ENCODE results near the gene CD300A.
"Not testable (repeated sequence)": the region's sequence is repeated elsewhere in the genome, so short reads cannot be mapped to it uniquely, and the experiment has no call there.

The CD300A gene

DNA sequence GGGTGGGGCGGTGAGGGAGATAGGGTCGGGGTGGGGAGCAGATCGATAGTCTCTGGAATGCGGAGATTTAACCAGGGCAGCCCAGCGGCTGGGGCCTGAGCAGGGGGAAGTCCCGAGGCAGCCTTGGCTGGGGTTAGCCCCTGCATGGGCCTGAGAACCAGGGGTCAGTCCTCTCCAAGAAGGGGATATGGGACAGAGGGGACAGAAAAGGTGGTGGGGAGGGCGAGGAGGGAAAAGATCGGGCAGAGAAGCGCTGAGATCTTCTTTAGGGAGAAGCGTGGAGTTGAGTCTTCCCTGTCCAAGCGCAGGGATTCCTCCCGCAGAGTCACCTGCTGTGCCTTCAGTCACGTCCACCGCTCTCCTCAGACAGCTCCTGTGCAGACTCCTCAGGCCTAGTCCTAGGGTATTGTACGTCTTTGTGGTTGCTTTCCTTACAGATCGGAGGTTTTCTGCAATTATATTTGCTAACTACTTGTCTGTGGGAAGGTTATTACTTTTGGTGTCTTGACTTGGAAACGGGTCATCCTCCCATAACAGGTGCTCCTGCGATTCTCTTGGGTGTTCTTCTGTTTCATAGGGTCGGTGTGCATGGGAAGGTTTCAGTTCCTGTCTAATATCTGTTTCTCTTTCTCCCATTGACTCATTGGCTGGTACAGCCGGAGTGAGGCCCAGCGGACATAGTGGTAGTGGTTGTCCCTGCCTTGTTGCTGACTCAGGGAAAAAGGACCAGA lies 952 bp downstream of the CD300A start:
- no peak for DNase-seq
- TF ChIP-seq POLR2A (IDR thresholded peaks at IDR 0.05; ENCODE audit: low read length) (no peak), GATA1 (IDR thresholded peaks at IDR 0.05; ENCODE audit: low read depth, low read length) (no peak)

DNA sequence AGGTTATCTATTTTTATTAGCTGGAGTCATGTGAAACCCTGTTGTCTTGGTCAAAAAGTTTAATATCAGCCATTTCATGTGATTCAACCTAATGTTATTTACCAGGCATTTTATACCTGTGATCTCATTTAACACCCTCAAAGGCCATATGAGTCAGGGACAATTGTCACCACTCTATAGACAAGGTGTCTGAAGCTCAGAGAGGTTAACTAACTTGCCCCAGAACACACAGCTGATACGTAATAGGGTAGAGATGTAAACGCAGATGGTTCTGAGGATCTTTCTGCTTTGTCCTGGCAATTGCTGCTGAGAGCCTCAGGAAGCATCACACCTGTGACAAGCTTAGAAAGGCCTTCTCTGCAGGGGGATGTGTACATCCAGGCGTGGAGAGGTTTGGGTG lies 4.9 kb downstream of the CD300A start:
- no peak for TF ChIP-seq GATA1 (IDR thresholded peaks at IDR 0.05; ENCODE audit: low read depth, low read length)
- TF ChIP-seq POLR2A (IDR thresholded peaks at IDR 0.05; ENCODE audit: low read length) = no peak
- no peak for DNase-seq

DNA sequence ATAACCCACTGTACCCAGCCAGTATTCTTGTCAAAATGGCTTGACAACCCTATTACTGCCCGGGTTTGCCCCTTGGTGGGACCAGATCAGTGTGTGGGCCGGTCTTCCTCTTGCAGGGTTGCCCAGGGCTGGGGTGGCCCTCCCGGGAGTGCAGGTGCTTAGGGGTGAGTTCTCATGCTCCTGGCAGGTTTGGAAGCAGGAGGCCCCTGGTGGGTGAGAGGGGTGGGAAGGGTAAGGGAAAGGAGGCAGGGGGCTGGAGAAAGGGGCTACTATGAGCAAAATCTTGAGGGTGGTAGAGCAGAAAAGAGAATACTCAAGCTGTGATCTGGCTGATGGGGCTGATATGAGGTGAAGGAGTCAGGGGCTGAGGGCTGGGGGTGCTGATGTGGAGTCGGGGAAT lies 6.5 kb downstream of the CD300A start:
- DNase-seq = no peak
- TF ChIP-seq POLR2A (IDR thresholded peaks at IDR 0.05; ENCODE audit: low read length) = no peak

DNA sequence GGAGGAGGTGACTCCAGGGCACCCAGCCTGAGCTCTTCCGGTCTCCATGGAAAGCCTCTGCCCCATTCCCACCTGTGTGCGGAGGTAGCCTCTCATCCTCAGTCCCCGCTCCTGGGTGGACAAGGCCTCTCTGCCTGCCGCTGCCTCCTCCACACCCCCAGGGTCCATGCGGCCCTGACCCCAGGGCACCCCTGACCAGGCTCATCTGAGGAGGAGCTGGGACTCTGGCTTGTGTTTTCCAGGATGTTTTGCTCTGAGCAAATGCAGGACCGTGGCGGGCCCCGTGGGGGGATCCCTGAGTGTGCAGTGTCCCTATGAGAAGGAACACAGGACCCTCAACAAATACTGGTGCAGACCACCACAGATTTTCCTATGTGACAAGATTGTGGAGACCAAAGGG lies 6.9 kb downstream of the CD300A start:
- DNase-seq = no peak
- TF ChIP-seq GATA1 (IDR thresholded peaks at IDR 0.05; ENCODE audit: low read depth, low read length) = no peak
- TF ChIP-seq POLR2A (IDR thresholded peaks at IDR 0.05; ENCODE audit: low read length) = no peak

DNA sequence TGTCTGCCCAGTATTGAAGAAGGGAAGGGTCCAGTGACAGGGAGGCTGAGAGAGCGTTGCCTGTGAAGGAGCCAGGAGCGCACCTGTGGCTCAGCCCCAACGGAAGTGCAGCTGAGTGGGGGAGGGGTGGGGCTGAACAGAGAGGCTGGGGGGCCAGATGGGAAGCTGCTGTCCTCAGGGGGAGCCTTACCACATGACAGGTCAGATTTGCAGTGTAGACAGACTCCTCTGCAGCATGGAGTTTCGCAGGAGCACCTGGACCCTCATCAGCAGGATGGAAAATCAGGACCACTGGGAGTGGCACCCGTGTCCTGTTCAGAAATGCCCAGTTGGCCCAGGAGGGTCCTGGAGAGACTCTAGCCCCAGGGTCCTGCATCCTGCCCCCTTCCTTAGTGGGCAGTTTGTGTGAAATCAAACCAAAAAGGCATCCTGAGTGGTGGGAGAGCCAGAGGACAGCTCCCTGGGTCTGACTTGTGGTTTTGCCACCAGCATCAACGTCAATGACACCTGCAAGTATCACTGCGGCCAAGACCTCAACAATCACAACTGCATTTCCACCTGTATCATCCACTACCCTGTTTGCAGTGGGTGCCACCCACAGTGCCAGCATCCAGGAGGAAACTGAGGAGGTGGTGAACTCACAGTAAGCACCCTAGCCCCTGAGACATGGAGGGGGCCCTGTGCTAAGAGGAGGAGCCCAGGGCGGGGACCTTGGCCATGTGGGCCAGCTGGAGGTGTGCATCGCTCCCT lies 7.8 kb downstream of the CD300A start:
- no peak for DNase-seq
- TF ChIP-seq GATA1 (IDR thresholded peaks at IDR 0.05; ENCODE audit: low read depth, low read length) = no peak
- no peak for TF ChIP-seq POLR2A (IDR thresholded peaks at IDR 0.05; ENCODE audit: low read length)

DNA sequence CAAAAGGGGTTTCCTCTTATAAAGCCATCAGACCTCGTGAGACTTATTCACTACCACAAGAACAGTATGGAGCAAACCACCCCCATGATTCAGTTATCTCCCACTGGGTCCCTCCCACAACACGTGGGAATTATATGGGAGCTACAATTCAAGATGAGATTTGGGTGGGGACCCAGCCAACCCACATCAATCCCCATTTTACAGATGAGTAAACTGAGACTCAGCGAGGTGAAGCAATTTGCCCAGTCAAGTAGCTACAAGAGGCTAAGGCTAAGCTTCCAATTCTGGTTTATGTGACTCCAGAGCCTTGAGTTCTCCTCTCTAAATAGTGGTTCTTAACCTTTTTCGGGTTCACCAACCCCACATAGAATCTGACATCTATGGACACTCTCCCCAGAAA lies 8.8 kb downstream of the CD300A start:
- TF ChIP-seq POLR2A (IDR thresholded peaks at IDR 0.05; ENCODE audit: low read length) (no peak), GATA1 (IDR thresholded peaks at IDR 0.05; ENCODE audit: low read depth, low read length) (no peak)
- DNase-seq = no peak

DNA sequence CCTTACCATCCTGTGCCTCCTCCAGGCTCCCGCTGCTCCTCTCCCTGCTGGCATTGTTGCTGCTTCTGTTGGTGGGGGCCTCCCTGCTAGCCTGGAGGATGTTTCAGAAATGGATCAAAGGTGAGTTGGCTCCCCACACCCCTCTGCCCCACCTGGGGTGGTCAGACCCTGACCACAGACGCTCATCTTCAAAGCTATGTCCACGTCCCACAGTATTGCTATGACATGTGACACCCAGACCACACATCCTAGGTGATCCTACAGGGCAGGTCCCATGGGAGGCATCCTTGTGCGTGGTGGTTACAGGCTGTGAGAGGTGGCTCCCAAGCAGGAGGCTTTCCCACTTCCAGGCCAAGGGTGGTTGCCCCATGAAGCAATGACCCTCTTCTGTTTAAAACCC lies 11.0 kb downstream of the CD300A start:
- TF ChIP-seq POLR2A (IDR thresholded peaks at IDR 0.05; ENCODE audit: low read length) (no peak), GATA1 (IDR thresholded peaks at IDR 0.05; ENCODE audit: low read depth, low read length) (no peak)
- DNase-seq = no peak

DNA sequence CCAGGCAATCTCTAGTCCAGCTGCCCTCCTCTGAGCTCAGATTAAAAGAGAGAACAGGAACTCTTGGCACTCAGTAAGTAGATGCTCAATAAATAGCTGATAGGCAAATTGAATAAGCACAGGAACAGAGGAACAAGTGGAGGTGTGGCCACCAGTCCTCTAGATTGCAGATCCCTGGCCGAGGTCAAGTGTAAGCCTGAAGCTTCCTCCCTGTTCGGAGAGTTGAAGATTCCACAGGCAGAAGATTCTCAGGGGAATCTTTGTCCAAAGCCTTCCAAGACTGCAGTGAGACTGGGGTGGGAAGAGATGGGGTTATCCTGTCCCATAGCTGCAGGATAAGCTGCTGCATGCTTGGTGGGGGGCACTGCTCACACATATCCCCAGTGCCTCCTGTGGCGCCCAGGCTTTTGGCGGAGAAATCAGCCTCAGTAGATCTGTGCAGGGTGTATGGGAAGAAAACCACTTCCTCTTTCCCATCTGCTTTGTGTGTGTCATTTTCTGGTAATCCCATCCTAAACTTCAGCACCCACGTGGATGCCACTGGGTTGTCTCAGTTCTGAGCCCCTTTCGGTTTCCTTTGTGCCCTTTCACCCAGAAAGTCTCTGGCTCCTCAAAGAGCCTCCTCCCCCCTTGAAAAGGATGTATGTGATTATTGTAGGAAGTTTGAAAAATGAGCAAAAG lies 12.1 kb downstream of the CD300A start:
- TF ChIP-seq POLR2A (IDR thresholded peaks at IDR 0.05; ENCODE audit: low read length) (no peak), GATA1 (IDR thresholded peaks at IDR 0.05; ENCODE audit: low read depth, low read length) (no peak)
- no peak for DNase-seq

DNA sequence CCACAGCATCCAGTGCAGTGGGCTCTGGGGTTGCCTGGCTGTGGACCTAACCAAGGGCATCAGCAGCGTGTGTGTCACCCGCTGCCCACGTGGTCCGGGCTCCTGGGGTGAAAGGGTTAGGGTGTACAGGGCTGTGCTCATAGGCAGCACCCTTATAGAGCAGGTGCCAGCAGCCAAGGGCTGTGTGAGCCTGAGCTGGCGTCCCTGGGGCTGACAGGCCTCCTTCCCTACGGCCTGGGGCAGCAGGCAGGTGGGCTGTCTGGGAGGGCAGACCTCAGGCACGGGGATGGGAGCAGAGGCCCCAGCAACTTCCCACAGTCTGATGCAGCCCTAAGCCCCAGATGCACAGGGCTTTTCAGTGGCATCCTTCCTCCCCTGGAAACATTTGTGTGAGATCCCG lies 13.9 kb downstream of the CD300A start:
- DNase-seq = no peak
- no peak for TF ChIP-seq POLR2A (IDR thresholded peaks at IDR 0.05; ENCODE audit: low read length)

DNA sequence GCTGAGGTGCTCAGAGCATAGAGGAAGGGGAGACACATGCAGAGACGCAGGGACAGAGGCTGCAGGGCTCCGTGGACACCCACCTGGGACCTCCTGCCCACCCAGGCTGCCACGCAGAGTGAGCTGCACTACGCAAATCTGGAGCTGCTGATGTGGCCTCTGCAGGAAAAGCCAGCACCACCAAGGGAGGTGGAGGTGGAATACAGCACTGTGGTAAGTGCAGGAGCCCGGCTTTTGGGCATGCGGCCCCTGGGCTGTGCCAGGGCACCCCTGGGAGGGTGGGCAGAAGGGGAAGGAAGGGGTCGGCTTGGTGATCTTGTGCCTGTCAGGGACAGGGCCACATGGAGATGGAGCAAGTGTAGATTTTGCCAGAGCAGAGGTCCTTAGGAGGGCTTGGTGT lies 15.2 kb downstream of the CD300A start:
- DNase-seq = no peak
- TF ChIP-seq POLR2A (IDR thresholded peaks at IDR 0.05; ENCODE audit: low read length) (no peak), GATA1 (IDR thresholded peaks at IDR 0.05; ENCODE audit: low read depth, low read length) (no peak)

DNA sequence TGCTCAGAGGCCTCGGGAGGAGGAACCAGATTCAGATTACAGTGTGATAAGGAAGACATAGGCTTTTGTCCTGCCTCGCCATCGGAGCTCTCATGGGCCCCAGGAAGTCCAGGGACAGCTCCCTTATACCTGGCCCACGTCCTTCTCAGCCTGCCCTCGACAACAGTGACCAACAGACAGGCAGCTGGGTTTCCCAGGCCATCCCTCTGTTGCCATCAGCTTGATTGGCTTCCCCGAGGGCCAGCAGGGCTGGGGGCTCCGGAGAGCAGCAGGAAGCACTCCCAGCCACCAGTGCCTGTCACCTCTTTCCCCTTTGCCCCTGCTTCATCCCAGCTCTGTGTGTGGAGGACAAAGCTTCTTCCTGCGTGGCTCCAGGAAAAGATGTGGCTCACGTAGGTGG lies 17.6 kb downstream of the CD300A start:
- DNase-seq = no peak
- TF ChIP-seq POLR2A (IDR thresholded peaks at IDR 0.05; ENCODE audit: low read length) = no peak
- TF ChIP-seq GATA1 (IDR thresholded peaks at IDR 0.05; ENCODE audit: low read depth, low read length) = no peak

DNA sequence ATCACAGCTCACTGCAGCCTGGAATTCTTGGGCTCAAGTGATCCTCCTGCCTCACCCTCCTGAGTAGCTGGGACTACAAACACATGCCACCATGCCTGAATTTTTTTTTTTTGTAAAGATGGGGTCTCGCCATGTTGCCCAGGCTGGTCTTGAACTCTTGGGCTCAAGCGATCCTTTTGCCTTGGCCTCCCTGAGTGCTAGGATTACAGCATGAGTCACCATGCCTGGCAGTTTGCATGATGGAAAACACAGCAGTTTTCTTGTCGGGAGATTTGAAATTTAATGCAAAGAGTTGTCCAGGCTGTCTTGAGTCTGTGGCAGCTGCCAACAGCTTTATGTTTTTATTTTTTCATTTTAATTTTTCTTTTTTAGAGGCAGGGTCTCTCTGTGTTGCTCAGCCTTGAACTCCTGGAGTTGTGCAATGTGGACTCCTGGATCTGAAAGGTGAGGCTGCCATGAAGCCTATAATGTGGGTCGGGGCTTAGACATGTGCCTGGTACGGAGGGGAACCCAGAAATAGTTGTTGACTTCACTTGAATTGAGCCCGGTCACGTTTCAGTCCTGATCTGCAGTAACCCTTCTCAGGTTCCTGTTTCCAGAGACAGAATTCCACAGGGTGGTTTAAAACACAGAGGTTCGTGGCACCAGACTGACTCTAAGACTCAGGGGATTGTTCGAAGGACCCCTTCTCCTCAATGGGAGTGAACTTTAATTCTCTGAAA lies 18.7 kb downstream of the CD300A start:
- no peak for DNase-seq
- no peak for TF ChIP-seq POLR2A (IDR thresholded peaks at IDR 0.05; ENCODE audit: low read length)
- TF ChIP-seq GATA1 (IDR thresholded peaks at IDR 0.05; ENCODE audit: low read depth, low read length) = no peak

DNA sequence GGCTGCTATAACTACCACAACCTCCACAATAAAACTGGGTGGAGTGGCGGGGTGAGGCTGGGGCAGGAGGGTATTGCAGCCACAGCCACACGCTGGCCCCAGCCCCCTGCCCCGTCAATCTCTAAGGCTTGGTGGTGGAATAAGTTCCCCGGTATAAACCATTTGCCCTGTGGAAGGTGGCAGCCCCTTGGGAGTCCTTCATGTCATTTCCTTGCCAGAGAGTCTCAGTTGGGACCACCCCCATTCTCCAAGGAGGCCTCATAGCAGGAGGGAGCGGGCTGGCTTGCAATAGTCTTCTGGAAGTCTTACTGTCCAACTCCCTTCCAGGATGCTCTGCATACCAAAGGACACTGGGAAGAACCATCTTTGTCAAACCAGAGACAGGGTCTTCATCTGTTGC lies 19.4 kb downstream of the CD300A start:
- no peak for DNase-seq
- TF ChIP-seq POLR2A (IDR thresholded peaks at IDR 0.05; ENCODE audit: low read length) (no peak), GATA1 (IDR thresholded peaks at IDR 0.05; ENCODE audit: low read depth, low read length) (no peak)

DNA sequence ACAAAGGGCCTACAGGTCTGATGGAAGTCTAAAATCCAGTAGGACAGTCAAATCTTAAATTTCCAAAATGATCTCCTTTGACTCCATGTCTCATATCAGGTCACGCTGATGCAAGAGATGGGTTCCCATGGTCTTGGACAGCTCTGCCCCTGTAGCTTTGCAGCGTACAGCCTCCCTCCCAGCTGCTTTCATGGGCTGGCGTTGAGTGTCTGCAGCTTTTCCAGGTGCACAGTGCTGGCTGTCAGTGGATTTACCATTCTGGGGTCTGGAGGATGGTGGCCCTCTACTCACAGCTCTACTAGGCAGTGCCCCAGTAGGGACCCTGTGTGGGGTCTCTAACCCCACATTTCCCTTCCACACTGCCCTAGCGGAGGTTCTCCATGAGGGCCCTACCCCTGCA lies 21.8 kb downstream of the CD300A start:
- not testable (repeated sequence) for DNase-seq

Data from erythroblast (primary cell).